ENCODE measurements around the gene TRDMT1. TPM values are rescaled to one million over a fixed set of nuclear protein-coding genes. Genes with fewer than 3 reads are reported as not detected.

Gene TRDMT1
- total RNA-seq, 1 experiment from 2014 or later = 10.3 TPM

DNA sequence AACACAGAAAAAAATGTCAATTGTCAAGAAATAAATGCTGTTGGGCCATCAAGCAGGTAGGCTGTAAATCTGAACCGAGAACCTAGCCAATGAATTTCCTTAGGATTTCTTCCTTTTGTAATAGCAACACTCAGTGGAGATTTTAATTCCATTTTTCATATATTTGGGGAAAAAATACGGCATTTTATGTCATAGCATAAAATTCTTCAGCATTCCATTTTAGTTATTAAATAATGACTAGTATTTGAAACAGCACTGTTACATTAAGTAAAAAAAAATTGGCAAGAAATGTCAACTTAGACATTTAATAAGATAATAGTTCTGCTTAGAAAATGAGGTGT is 14.3 kb upstream of the TRDMT1 start:
- Mint-ChIP-seq H3K27me3 (ENCODE audit: unreplicated experiment) (no peaks in the 10 kb centered on the region), H3K4me3 (ENCODE audit: low read depth, unreplicated experiment) (no peak overlapping the region), H3K27ac (ENCODE audit: unreplicated experiment) (peak overlapping the region; percentile 99), H3K9me3 (ENCODE audit: low read depth, unreplicated experiment) (no peaks in the 10 kb centered on the region), H3K4me1 (ENCODE audit: low read depth, unreplicated experiment) (peaks cover 46% of the 10 kb centered on the region), H3K36me3 (ENCODE audit: insufficient read depth, unreplicated experiment) (peaks cover 13% of the 10 kb centered on the region)
- BruUV-seq (replicated peaks) = TSS peak; percentile 88
- no peak for DNase-seq
- CTCF ChIA-PET = interaction anchor here (1.0 to 2.3 kb wide), 3 partner anchors 14 to 15 kb away, joined by 3 to 10 read pairs (median 5); partner anchors contain the start of gene TRDMT1
- TF ChIP-seq CTCF (IDR thresholded peaks at IDR 0.05; ENCODE audit: unreplicated experiment) = no peak
- intact Hi-C loops (cut with micrococcal nuclease; ENCODE audit: unreplicated experiment) = loop anchor here (1.0 to 10.0 kb wide), 3 partner anchors 13 to 251 kb away; partner anchors contain the start of gene VIM

GRCh38 chr10:17214971-17215781 is 13.7 kb upstream of the TRDMT1 start:
- Mint-ChIP-seq H3K4me3 (ENCODE audit: low read depth, unreplicated experiment) (no peak overlapping the region), H3K9me3 (ENCODE audit: low read depth, unreplicated experiment) (no peaks in the 10 kb centered on the region), H3K27ac (ENCODE audit: unreplicated experiment) (peak overlapping the region; percentile 99), H3K4me1 (ENCODE audit: low read depth, unreplicated experiment) (peaks cover 46% of the 10 kb centered on the region), H3K36me3 (ENCODE audit: insufficient read depth, unreplicated experiment) (peaks cover 13% of the 10 kb centered on the region), H3K27me3 (ENCODE audit: unreplicated experiment) (no peaks in the 10 kb centered on the region)
- no TSS peak for BruUV-seq (replicated peaks)
- intact Hi-C loops (cut with micrococcal nuclease; ENCODE audit: unreplicated experiment) = loop anchor here (5.0 to 10.0 kb wide), 2 partner anchors 153 to 250 kb away; no protein-coding TSS in a partner anchor
- CTCF ChIA-PET = interaction anchor here (1.0 to 2.3 kb wide), 3 partner anchors 14 to 16 kb away, joined by 3 to 10 read pairs (median 5); partner anchors contain the start of gene TRDMT1
- TF ChIP-seq CTCF (IDR thresholded peaks at IDR 0.05; ENCODE audit: unreplicated experiment) = no peak
- DNase-seq = no peak

DNA sequence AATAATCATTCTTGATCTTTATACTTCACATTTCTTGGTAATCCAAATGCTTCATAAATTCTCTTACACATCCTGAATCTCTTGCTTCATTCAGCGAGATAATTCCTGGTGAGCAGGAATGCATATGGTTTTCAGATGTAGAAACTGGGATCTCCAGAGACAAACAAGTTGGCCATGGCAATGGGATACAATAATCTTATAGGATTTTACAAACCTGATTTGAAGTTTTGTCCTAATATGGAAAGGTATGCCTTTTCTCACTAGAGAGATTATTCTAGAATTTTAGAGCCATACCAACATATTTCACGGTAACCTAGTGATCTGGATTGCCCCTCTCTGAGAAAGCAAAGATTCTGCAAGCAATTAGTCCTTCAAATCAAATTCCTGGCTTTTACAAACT is 13.1 kb upstream of the TRDMT1 start:
- DNase-seq = no peak
- TF ChIP-seq CTCF (IDR thresholded peaks at IDR 0.05; ENCODE audit: unreplicated experiment) = no peak
- BruUV-seq (replicated peaks) = no TSS peak
- no peak overlapping the region for H3K4me3 Mint-ChIP-seq (ENCODE audit: low read depth, unreplicated experiment)
- CTCF ChIA-PET = interaction anchor here (1.3 kb wide), 1 partner anchor 13 kb away, joined by 3 read pairs; no protein-coding TSS in a partner anchor
- no peaks in the 10 kb centered on the region for H3K9me3 Mint-ChIP-seq (ENCODE audit: low read depth, unreplicated experiment)
- peak overlapping the region; percentile 99 for H3K27ac Mint-ChIP-seq (ENCODE audit: unreplicated experiment)
- intact Hi-C loops (cut with micrococcal nuclease; ENCODE audit: unreplicated experiment) = loop anchor here (10.0 kb wide), 1 partner anchor 250 kb away; no protein-coding TSS in a partner anchor
- H3K27me3 Mint-ChIP-seq (ENCODE audit: unreplicated experiment) = no peaks in the 10 kb centered on the region
- peaks cover 13% of the 10 kb centered on the region for H3K36me3 Mint-ChIP-seq (ENCODE audit: insufficient read depth, unreplicated experiment)
- peaks cover 50% of the 10 kb centered on the region for H3K4me1 Mint-ChIP-seq (ENCODE audit: low read depth, unreplicated experiment)

- intact Hi-C loops (cut with micrococcal nuclease; ENCODE audit: unreplicated experiment) = loop anchor here (10.0 kb wide), 1 partner anchor 249 kb away; no protein-coding TSS in a partner anchor
- no peak for DNase-seq
- no peaks in the 10 kb centered on the region for H3K9me3 Mint-ChIP-seq (ENCODE audit: low read depth, unreplicated experiment)
- TF ChIP-seq CTCF (IDR thresholded peaks at IDR 0.05; ENCODE audit: unreplicated experiment) = no peak
- peak overlapping the region; percentile 23 for H3K27ac Mint-ChIP-seq (ENCODE audit: unreplicated experiment)
- H3K27me3 Mint-ChIP-seq (ENCODE audit: unreplicated experiment) = no peaks in the 10 kb centered on the region
- no peak overlapping the region for H3K4me3 Mint-ChIP-seq (ENCODE audit: low read depth, unreplicated experiment)
- CTCF ChIA-PET = interaction anchor here (0.6 to 1.4 kb wide), 5 partner anchors 13 to 1404 kb away, joined by 3 to 9 read pairs (median 3); partner anchors contain the start of gene STAM
- H3K36me3 Mint-ChIP-seq (ENCODE audit: insufficient read depth, unreplicated experiment) = peaks cover 13% of the 10 kb centered on the region
- BruUV-seq (replicated peaks) = no TSS peak
- H3K4me1 Mint-ChIP-seq (ENCODE audit: low read depth, unreplicated experiment) = peaks cover 54% of the 10 kb centered on the region
These were observed 12.3 kb upstream of the TRDMT1 start for GRCh38 chr10:17213646-17214349.
